ENCODE results near the gene ZNF581. TPM values are rescaled to one million over a fixed set of nuclear protein-coding genes. Genes with fewer than 3 reads are reported as not detected.

Gene ZNF581
- total and polyA plus RNA-seq, 4 experiments from 2014 or later, result 21.2 to 28.5 (median 23.0) TPM

DNA sequence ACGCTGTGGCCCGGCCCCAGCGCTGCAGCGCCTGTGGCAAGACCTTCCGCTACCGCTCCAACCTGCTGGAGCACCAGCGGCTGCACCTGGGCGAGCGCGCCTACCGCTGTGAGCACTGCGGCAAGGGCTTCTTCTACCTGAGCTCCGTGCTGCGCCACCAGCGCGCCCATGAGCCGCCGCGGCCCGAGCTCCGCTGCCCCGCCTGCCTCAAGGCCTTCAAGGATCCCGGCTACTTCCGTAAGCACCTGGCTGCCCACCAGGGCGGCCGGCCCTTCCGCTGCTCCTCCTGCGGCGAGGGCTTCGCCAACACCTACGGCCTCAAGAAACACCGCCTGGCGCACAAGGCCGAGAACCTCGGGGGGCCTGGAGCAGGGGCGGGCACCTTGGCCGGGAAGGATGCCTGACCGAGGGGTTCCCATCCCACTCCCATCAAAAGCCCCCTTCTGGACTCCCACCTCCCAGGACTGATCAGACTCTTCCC lies 27.0 kb upstream of the ZNF581 start:
- peaks cover 8 to 25% (median 16%) of the 10 kb centered on the region in 4 donors for H3K4me1 Mint-ChIP-seq
- peaks cover 12 to 27% of the 10 kb centered on the region in 2 donors for H3K36me3 Mint-ChIP-seq
- no peaks in the 10 kb centered on the region for H3K27me3 Mint-ChIP-seq
- Histone ChIP-seq H3K9me3 (ENCODE audit: control insufficient read depth in 1 of 2, low read length in 2 of 2) (no peaks in the 10 kb centered on the region), H3K4me3 (ENCODE audit: low read length in 2 of 2) (no peak overlapping the region), H3K36me3 (ENCODE audit: insufficient read depth, low read length) (peaks cover 10% of the 10 kb centered on the region), H3K27ac (ENCODE audit: low read depth, low read length) (no peak overlapping the region), H3K4me1 (ENCODE audit: insufficient read depth, low read length) (peaks cover 5% of the 10 kb centered on the region), H3K27me3 (ENCODE audit: insufficient read depth, low read length) (no peaks in the 10 kb centered on the region)
- H3K9me3 Mint-ChIP-seq, result no peaks in the 10 kb centered on the region
- intact Hi-C loops (cut with micrococcal nuclease), result no loop called here
- CTCF ChIA-PET (ENCODE audit: partially characterized antibody), result no interaction called here
- peak in 1 of 5 donors; percentile 6 for DNase-seq
- no peak overlapping the region for H3K27ac Mint-ChIP-seq
- peak overlapping the region in 1 of 8 donors; percentile 10 for H3K4me3 Mint-ChIP-seq
- POLR2A ChIA-PET (ENCODE audit: partially characterized antibody), result interaction anchor here (1.4 kb wide), 1 partner anchor 33 kb away, joined by 3 read pairs; no protein-coding TSS in a partner anchor

DNA sequence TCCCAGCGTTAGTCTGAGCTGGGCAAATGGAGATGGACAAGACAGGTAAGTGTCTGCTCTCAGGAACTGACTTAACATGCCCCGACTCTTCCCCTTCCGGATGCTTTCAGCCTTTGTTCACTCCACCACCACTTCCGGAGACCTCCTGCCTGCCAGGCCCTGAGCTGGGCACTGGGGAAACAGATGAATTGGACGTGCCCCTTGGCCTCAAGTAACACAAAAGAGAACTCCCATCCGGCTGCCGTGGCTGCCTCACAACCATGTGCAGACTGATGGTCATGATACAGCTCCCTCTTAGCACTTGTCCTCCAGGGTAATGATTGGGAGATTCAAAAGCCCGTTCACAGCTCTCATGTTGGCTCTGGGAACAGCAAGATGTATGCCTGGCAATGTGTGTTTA lies 26.0 kb upstream of the ZNF581 start:
- H3K27me3 Mint-ChIP-seq, result no peaks in the 10 kb centered on the region
- no peaks in the 10 kb centered on the region for H3K27me3 ChIP-seq (ENCODE audit: insufficient read depth, low read length)
- ChIA-PET POLR2A (ENCODE audit: partially characterized antibody) (interaction anchor here (1.0 to 1.6 kb wide), 2 partner anchors 8 to 156 kb away, joined by 3 read pairs; partner anchors contain the start of gene ISOC2), CTCF (ENCODE audit: partially characterized antibody) (interaction anchor here (1.0 to 2.7 kb wide), 2 partner anchors 9 to 11 kb away, joined by 3 to 15 read pairs; partner anchors contain the start of gene ZNF865)
- peak in 1 of 5 donors; percentile 8 for DNase-seq
- no peaks in the 10 kb centered on the region for H3K9me3 Mint-ChIP-seq
- no peak overlapping the region for H3K27ac ChIP-seq (ENCODE audit: low read depth, low read length)
- peaks cover 6% of the 10 kb centered on the region for H3K36me3 ChIP-seq (ENCODE audit: insufficient read depth, low read length)
- H3K4me3 ChIP-seq (ENCODE audit: low read length in 2 of 2), result no peak overlapping the region
- H3K4me1 Mint-ChIP-seq, result peaks cover 6 to 15% (median 13%) of the 10 kb centered on the region in 4 donors
- H3K4me1 ChIP-seq (ENCODE audit: insufficient read depth, low read length), result peaks cover 5% of the 10 kb centered on the region
- H3K27ac Mint-ChIP-seq, result peak overlapping the region in 1 of 7 donors; percentile 15
- peaks cover 12 to 20% of the 10 kb centered on the region in 2 donors for H3K36me3 Mint-ChIP-seq
- intact Hi-C loops (cut with micrococcal nuclease), result no loop called here
- peak overlapping the region in 1 of 8 donors; percentile 41 for H3K4me3 Mint-ChIP-seq
- no peaks in the 10 kb centered on the region for H3K9me3 ChIP-seq (ENCODE audit: control insufficient read depth in 1 of 2, low read length in 2 of 2)

DNA sequence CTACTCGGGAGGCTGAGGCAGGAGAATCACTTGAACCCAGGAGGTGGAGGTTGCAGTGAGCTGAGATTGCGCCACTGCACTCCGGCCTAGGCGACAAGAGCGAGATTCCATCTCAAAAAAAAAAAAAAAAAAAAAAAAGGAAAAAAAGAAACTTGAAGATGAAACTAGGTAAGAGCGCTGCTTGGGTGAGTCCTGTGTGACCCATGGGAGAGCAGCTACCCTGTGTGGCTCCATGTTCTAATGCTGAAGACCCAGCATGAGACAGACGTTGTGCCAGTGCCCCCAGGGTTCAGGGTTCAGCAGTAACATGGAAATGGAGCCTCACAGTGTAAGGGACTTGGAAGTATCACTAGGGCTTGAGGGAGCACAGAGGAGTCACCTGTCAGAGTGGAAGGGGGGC lies 25.0 kb upstream of the ZNF581 start:
- H3K27ac ChIP-seq (ENCODE audit: low read depth, low read length), result no peak overlapping the region
- ChIA-PET CTCF (ENCODE audit: partially characterized antibody) (interaction anchor here (2.2 to 3.4 kb wide), 3 partner anchors 12 to 114 kb away, joined by 7 to 15 read pairs (median 11); partner anchors contain the start of gene ZNF865), POLR2A (ENCODE audit: partially characterized antibody) (interaction anchor here (0.6 to 1.6 kb wide), 2 partner anchors 12 to 157 kb away, joined by 3 read pairs; partner anchors contain the start of gene ISOC2)
- peaks cover 5% of the 10 kb centered on the region for H3K4me1 ChIP-seq (ENCODE audit: insufficient read depth, low read length)
- intact Hi-C loops (cut with micrococcal nuclease), result no loop called here
- Mint-ChIP-seq H3K4me3 (no peak overlapping the region), H3K36me3 (peaks cover 4 to 14% of the 10 kb centered on the region in 2 donors), H3K4me1 (peaks cover 6 to 19% (median 11%) of the 10 kb centered on the region in 4 donors), H3K27me3 (no peaks in the 10 kb centered on the region), H3K9me3 (no peaks in the 10 kb centered on the region), H3K27ac (peak overlapping the region in 1 of 7 donors; percentile 37)
- no peaks in the 10 kb centered on the region for H3K27me3 ChIP-seq (ENCODE audit: insufficient read depth, low read length)
- no peak for DNase-seq
- peaks cover 6% of the 10 kb centered on the region for H3K36me3 ChIP-seq (ENCODE audit: insufficient read depth, low read length)
- H3K9me3 ChIP-seq (ENCODE audit: control insufficient read depth in 1 of 2, low read length in 2 of 2), result no peaks in the 10 kb centered on the region
- no peak overlapping the region for H3K4me3 ChIP-seq (ENCODE audit: low read length in 2 of 2)

DNA sequence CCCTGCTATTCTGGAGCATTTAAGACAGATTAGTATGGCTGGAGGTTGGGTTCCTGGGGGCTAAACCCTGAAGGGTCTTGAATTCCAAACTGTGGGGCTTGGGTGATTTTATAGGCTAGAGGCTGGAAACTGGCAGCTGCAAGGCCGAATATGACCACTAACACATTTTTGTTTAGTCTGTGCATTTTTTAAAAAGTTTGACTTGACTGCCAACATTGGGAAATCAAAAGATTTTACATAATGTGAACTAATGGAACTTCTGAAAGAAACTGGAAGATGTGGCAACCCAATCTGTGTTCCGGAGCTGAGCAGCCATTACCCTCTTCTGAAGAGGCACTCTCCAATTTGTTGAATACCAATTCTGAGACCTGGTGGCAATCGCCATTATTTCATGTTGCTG lies 24.2 kb upstream of the ZNF581 start:
- Mint-ChIP-seq H3K4me3 (no peak overlapping the region), H3K4me1 (peaks cover 10 to 26% (median 18%) of the 10 kb centered on the region in 4 donors), H3K36me3 (peaks cover 4 to 20% of the 10 kb centered on the region in 2 donors), H3K27ac (peak overlapping the region in 2 of 7 donors; percentile 35 to 69), H3K27me3 (no peaks in the 10 kb centered on the region), H3K9me3 (no peaks in the 10 kb centered on the region)
- CTCF ChIA-PET (ENCODE audit: partially characterized antibody), result interaction anchor here (1.0 to 3.4 kb wide), 4 partner anchors 11 to 115 kb away, joined by 3 to 15 read pairs (median 9); partner anchors contain the start of gene ZNF865
- Histone ChIP-seq H3K27me3 (ENCODE audit: insufficient read depth, low read length) (no peaks in the 10 kb centered on the region), H3K9me3 (ENCODE audit: control insufficient read depth in 1 of 2, low read length in 2 of 2) (no peaks in the 10 kb centered on the region), H3K4me3 (ENCODE audit: low read length in 2 of 2) (no peak overlapping the region), H3K36me3 (ENCODE audit: insufficient read depth, low read length) (peaks cover 6% of the 10 kb centered on the region), H3K27ac (ENCODE audit: low read depth, low read length) (no peak overlapping the region), H3K4me1 (ENCODE audit: insufficient read depth, low read length) (peaks cover 10% of the 10 kb centered on the region)
- POLR2A ChIA-PET (ENCODE audit: partially characterized antibody), result interaction anchor here (1.1 kb wide), 1 partner anchor 12 kb away, joined by 4 read pairs; no protein-coding TSS in a partner anchor
- no peak for DNase-seq
- intact Hi-C loops (cut with micrococcal nuclease), result no loop called here

DNA sequence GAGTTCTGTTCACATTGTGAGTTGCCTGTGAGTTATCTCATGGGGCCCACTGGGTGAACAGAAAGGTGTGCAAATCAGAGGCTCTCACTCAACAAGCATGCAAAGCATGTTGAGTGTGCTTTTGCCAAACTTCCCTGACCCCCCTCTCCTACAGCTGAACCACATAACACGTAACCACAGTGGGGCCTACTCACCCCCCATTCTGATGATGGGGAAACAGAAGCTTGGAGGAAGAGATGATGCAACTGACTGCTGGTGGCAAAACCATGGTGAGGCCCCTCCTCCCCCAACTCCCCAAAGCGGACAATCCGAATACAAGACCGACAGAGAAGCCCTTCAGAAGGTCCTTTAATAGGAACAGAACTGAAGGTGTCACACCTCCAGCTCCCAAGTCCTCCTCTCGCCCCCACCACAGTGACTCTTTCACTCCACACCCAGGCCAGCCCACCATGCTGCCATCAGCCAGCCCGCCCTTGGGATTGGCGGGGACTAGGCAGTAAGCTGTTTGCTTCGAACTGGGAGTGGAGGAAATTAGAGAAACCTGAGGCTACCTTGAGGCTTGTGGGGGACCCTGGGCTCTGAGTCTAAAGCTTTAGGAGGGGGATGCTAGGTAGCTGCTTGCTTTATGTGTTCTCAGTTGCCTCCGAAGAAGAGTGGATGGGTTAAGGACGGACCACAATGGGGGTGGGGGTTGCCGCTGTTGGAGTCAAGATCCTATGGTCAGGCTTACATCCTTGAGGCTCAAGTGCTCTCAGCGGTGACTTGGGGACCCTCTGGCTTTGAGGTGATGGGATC lies 22.8 kb upstream of the ZNF581 start:
- no peaks in the 10 kb centered on the region for H3K27me3 ChIP-seq (ENCODE audit: insufficient read depth, low read length)
- peaks cover 4 to 21% of the 10 kb centered on the region in 2 donors for H3K36me3 Mint-ChIP-seq
- intact Hi-C loops (cut with micrococcal nuclease), result loop anchor here (10.0 kb wide), 1 partner anchor 236 kb away; the partner anchor contains the start of genes RPL28 and TMEM238
- H3K27me3 Mint-ChIP-seq, result no peaks in the 10 kb centered on the region
- ChIA-PET POLR2A (ENCODE audit: partially characterized antibody) (interaction anchor here (1.2 kb wide), 1 partner anchor 9 kb away, joined by 3 read pairs; no protein-coding TSS in a partner anchor), CTCF (ENCODE audit: partially characterized antibody) (interaction anchor here (3.4 to 9.1 kb wide), 2 partner anchors 12 to 14 kb away, joined by 11 to 94 read pairs; partner anchors contain the start of gene ZNF865)
- no peaks in the 10 kb centered on the region for H3K9me3 Mint-ChIP-seq
- H3K4me3 Mint-ChIP-seq, result peak overlapping the region in 1 of 8 donors; percentile 34
- peak overlapping the region in 6 of 7 donors; percentile 27 to 77 (median 68) for H3K27ac Mint-ChIP-seq
- peak in 1 of 5 donors; percentile 35 for DNase-seq
- no peaks in the 10 kb centered on the region for H3K9me3 ChIP-seq (ENCODE audit: control insufficient read depth in 1 of 2, low read length in 2 of 2)
- peaks cover 16 to 34% (median 26%) of the 10 kb centered on the region in 4 donors for H3K4me1 Mint-ChIP-seq
- peaks cover 6% of the 10 kb centered on the region for H3K36me3 ChIP-seq (ENCODE audit: insufficient read depth, low read length)
- no peak overlapping the region for H3K4me3 ChIP-seq (ENCODE audit: low read length in 2 of 2)
- peaks cover 20% of the 10 kb centered on the region for H3K4me1 ChIP-seq (ENCODE audit: insufficient read depth, low read length)
- H3K27ac ChIP-seq (ENCODE audit: low read depth, low read length), result no peak overlapping the region

DNA sequence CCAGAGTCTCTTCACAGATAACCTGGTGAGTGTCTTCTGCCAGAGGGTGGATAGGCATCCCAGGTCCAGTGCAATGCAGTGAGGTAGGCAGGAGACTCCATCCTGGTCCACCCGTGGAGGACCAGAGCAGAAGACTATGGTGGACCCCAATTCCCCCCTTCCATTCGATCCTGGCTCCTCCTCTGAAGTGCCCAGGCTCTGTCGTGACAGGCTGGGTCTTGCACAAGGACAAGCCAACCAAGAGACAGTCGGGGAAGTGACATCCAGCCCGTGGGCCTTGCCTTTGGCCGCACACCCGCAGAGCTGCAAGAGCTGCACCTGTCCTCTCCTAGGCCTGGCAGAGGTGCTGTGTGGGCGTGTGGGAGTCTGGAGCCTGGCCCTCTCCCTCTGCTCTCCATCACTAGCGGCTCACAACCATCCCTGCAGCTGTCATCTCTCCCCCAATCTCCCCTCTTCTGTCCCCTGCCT lies 22.2 kb upstream of the ZNF581 start:
- CTCF ChIA-PET (ENCODE audit: partially characterized antibody), result interaction anchor here (3.4 to 9.1 kb wide), 2 partner anchors 12 to 14 kb away, joined by 11 to 94 read pairs; partner anchors contain the start of gene ZNF865
- H3K9me3 ChIP-seq (ENCODE audit: control insufficient read depth in 1 of 2, low read length in 2 of 2), result no peaks in the 10 kb centered on the region
- peaks cover 27% of the 10 kb centered on the region for H3K4me1 ChIP-seq (ENCODE audit: insufficient read depth, low read length)
- no peaks in the 10 kb centered on the region for H3K27me3 Mint-ChIP-seq
- H3K4me3 Mint-ChIP-seq, result no peak overlapping the region
- no peak overlapping the region for H3K4me3 ChIP-seq (ENCODE audit: low read length in 2 of 2)
- peak in 1 of 5 donors; percentile 37 for DNase-seq
- no peak overlapping the region for H3K27ac ChIP-seq (ENCODE audit: low read depth, low read length)
- no peaks in the 10 kb centered on the region for H3K27me3 ChIP-seq (ENCODE audit: insufficient read depth, low read length)
- POLR2A ChIA-PET (ENCODE audit: partially characterized antibody), result no interaction called here
- H3K36me3 ChIP-seq (ENCODE audit: insufficient read depth, low read length), result peaks cover 6% of the 10 kb centered on the region
- intact Hi-C loops (cut with micrococcal nuclease), result loop anchor here (10.0 kb wide), 1 partner anchor 236 kb away; the partner anchor contains the start of genes RPL28 and TMEM238
- peak overlapping the region in 2 of 7 donors; percentile 18 to 35 for H3K27ac Mint-ChIP-seq
- peaks cover 20 to 40% (median 31%) of the 10 kb centered on the region in 4 donors for H3K4me1 Mint-ChIP-seq
- peaks cover 4 to 21% of the 10 kb centered on the region in 2 donors for H3K36me3 Mint-ChIP-seq
- no peaks in the 10 kb centered on the region for H3K9me3 Mint-ChIP-seq

Data from CD4-positive, alpha-beta memory T cell (primary cell).